IPS DF 4.7 (cell line): ENCODE measurements around the gene SCD5.

Experiments
- DNase-seq: peaks from one replicate; pipeline ENCODE4 v3.0.0-alpha.2; 2013; ENCODE audit warnings: low spot score; ENCODE audit errors: extremely low read depth

SCD5 gene

GRCh38 chr4:82733636-82734035, 65.0 kb downstream of the SCD5 start:
- no peak for DNase-seq

- DNase-seq, result no peak
These were observed 70.3 kb downstream of the SCD5 start for GRCh38 chr4:82728301-82728700.

- DNase-seq, result no peak
These were observed 72.0 kb downstream of the SCD5 start for GRCh38 chr4:82726596-82726995.

GRCh38 chr4:82721819-82722423, 76.7 kb downstream of the SCD5 start:
- DNase-seq, result no peak

GRCh38 chr4:82718162-82718940, 80.2 kb downstream of the SCD5 start:
- no peak for DNase-seq

GRCh38 chr4:82715731-82716617, 82.6 kb downstream of the SCD5 start:
- DNase-seq, result no peak

GRCh38 chr4:82713856-82714255, 84.7 kb downstream of the SCD5 start:
- DNase-seq, result no peak

GRCh38 chr4:82712561-82712960, 86.0 kb downstream of the SCD5 start:
- DNase-seq, result no peak

- DNase-seq, result no peak
These were observed 87.3 kb downstream of the SCD5 start for GRCh38 chr4:82711158-82711785.

GRCh38 chr4:82710197-82710929, 88.2 kb downstream of the SCD5 start:
- no peak for DNase-seq

- no peak for DNase-seq
These were observed 89.6 kb downstream of the SCD5 start for GRCh38 chr4:82708982-82709381.

- DNase-seq, result no peak
These were observed 92.1 kb downstream of the SCD5 start for GRCh38 chr4:82706349-82707000.

- DNase-seq, result no peak
These were observed 92.7 kb downstream of the SCD5 start for GRCh38 chr4:82705928-82706300.

- no peak for DNase-seq
These were observed 93.2 kb downstream of the SCD5 start for GRCh38 chr4:82705169-82705927.

GRCh38 chr4:82704156-82704555, 94.4 kb downstream of the SCD5 start:
- DNase-seq, result no peak

GRCh38 chr4:82698412-82698811, 100.2 kb downstream of the SCD5 start:
- DNase-seq, result no peak

GRCh38 chr4:82697561-82697960, 101.0 kb downstream of the SCD5 start:
- no peak for DNase-seq

GRCh38 chr4:82696117-82696860, 102.3 kb downstream of the SCD5 start:
- DNase-seq, result no peak

GRCh38 chr4:82694892-82695291, 103.7 kb downstream of the SCD5 start:
- DNase-seq, result no peak
